HepG2 (cell line): ENCODE results near the gene ZIK1. TPM values are rescaled to one million over a fixed set of nuclear protein-coding genes. Genes with fewer than 3 reads are reported as not detected.
A peak's percentile ranks its signal among the peaks of the same experiment; 100 is the strongest.

ENCODE experiments used
- ATF4 ChIP-seq, 2 experiments: fragments of 450-650 bp in 1 of 2; sonication (generic) in 1 of 2; formaldehyde crosslinking; IDR thresholded peaks; 2 replicates each; pipeline versions ENCODE4 v1.5.0 to v1.8.0; 2020 to 2022; ENCODE audit warnings: mild to moderate bottlenecking in 1 of 2, missing genetic modification reagents in 1 of 2
- ATRX ChIP-seq: sonication (generic); formaldehyde crosslinking; IDR thresholded peaks from 2 replicates; pipeline ENCODE4 v1.4.0; 2020; ENCODE audit warnings: missing genetic modification reagents, borderline replicate concordance
- CCDC6 ChIP-seq: sonication (generic); formaldehyde crosslinking; IDR thresholded peaks from 2 replicates; pipeline ENCODE4 v1.8.1; 2022; ENCODE audit warnings: mild to moderate bottlenecking, missing genetic modification reagents, moderate library complexity
- HHEX ChIP-seq: IDR thresholded peaks from 2 replicates; pipeline ENCODE4 v1.6.1; 2016; ENCODE audit warnings: control low read depth
- KAT8 ChIP-seq: IDR thresholded peaks from 2 replicates; pipeline ENCODE4 v1.6.1; 2016; ENCODE audit warnings: missing genetic modification reagents, missing compliant biosample characterization
- NCOA2 ChIP-seq: sonication (generic); formaldehyde crosslinking; IDR thresholded peaks from 2 replicates; pipeline ENCODE4 v1.8.0; 2022; ENCODE audit warnings: inconsistent platforms
- PHF20 ChIP-seq: sonication (generic); formaldehyde crosslinking; IDR thresholded peaks from 2 replicates; pipeline ENCODE4 v1.5.0; 2020; ENCODE audit warnings: mild to moderate bottlenecking, missing genetic modification reagents
- POLR2A ChIP-seq, 2 experiments: IDR thresholded peaks; 2 replicates each; pipeline ENCODE4 v1.6.1; 2011; ENCODE audit warnings: low read depth in 2 of 2, low read length in 2 of 2, mild to moderate bottlenecking in 1 of 2, moderate library complexity in 1 of 2; ENCODE audit not compliant: insufficient read depth in 1 of 2
- SSRP1 ChIP-seq: IDR thresholded peaks from 2 replicates; pipeline ENCODE4 v1.6.1; 2016; ENCODE audit warnings: control low read depth
- TAF15 ChIP-seq: fragments of 200-400 bp; formaldehyde crosslinking; IDR thresholded peaks from one replicate; pipeline ENCODE4 v1.6.1; 2018; ENCODE audit warnings: mild to moderate bottlenecking, low read depth, low read length; ENCODE audit not compliant: poor library complexity, severe bottlenecking
- WIZ ChIP-seq: sonication (generic); formaldehyde crosslinking; IDR thresholded peaks from 2 replicates; pipeline ENCODE4 v1.5.1; 2020; ENCODE audit warnings: mild to moderate bottlenecking, missing genetic modification reagents
- ZKSCAN8 ChIP-seq: IDR thresholded peaks from 2 replicates; pipeline ENCODE4 v1.6.1; 2016; ENCODE audit warnings: borderline replicate concordance, missing genetic modification reagents, missing compliant biosample characterization
- ZMYM3 ChIP-seq: sonication (generic); formaldehyde crosslinking; IDR thresholded peaks from 2 replicates; pipeline ENCODE4 v1.5.1; 2020; ENCODE audit warnings: mild to moderate bottlenecking, missing genetic modification reagents
- ZNF558 ChIP-seq: sonication (generic); formaldehyde crosslinking; IDR thresholded peaks from 2 replicates; pipeline ENCODE4 v1.9.0; 2022; ENCODE audit warnings: mild to moderate bottlenecking, missing genetic modification reagents, borderline replicate concordance
- polyA plus RNA-seq, 8 experiments: library from polyadenylated mRNA; depleted of rRNA in 3 of 8; stranded (reverse) in 7 of 8; unstranded in 1 of 8; fragments of >200 nt; fragmentation: Illumina TruSeq in 4 of 8; extraction: Trizol in 4 of 8; gene quantifications; 2 replicates each; pipeline versions ENCODE4 v1.2.1 to v1.2.3, GENCODE V29; 2011 to 2016; ENCODE audit warnings: low read depth in 4 of 8, missing spikeins in 1 of 8, mixed read lengths in 1 of 8; ENCODE audit not compliant: insufficient read depth in 1 of 8
- total RNA-seq, 5 experiments: library from RNA; depleted of rRNA; stranded (reverse); fragments of >200 nt; fragmentation: Illumina TruSeq; extraction: Trizol; gene quantifications; 2 replicates each; pipeline ENCODE4 v1.2.3, GENCODE V29; 2016; ENCODE audit warnings: low read depth in 1 of 5
- TF ChIP-seq, protein P1 (sequence below): sonication (generic); formaldehyde crosslinking; IDR thresholded peaks from 2 replicates; pipeline ENCODE4 v1.4.0; 2020; ENCODE audit warnings: missing genetic modification reagents
- TF ChIP-seq, protein P2 (sequence below): IDR thresholded peaks from 2 replicates; pipeline ENCODE4 v1.4.0; 2020; ENCODE audit warnings: mild to moderate bottlenecking, missing genetic modification reagents
- TF ChIP-seq, protein P3 (sequence below): sonication (generic); formaldehyde crosslinking; IDR thresholded peaks from 2 replicates; pipeline ENCODE4 v1.4.0; 2020; ENCODE audit warnings: missing genetic modification reagents

Gene ZIK1
- total and polyA plus RNA-seq, 2 of the 13 experiments (the other 11 are each of a cell fraction or from before 2014, with no cell fraction given) = 2.1 to 7.2 TPM

- TF ChIP-seq, protein P1, sequence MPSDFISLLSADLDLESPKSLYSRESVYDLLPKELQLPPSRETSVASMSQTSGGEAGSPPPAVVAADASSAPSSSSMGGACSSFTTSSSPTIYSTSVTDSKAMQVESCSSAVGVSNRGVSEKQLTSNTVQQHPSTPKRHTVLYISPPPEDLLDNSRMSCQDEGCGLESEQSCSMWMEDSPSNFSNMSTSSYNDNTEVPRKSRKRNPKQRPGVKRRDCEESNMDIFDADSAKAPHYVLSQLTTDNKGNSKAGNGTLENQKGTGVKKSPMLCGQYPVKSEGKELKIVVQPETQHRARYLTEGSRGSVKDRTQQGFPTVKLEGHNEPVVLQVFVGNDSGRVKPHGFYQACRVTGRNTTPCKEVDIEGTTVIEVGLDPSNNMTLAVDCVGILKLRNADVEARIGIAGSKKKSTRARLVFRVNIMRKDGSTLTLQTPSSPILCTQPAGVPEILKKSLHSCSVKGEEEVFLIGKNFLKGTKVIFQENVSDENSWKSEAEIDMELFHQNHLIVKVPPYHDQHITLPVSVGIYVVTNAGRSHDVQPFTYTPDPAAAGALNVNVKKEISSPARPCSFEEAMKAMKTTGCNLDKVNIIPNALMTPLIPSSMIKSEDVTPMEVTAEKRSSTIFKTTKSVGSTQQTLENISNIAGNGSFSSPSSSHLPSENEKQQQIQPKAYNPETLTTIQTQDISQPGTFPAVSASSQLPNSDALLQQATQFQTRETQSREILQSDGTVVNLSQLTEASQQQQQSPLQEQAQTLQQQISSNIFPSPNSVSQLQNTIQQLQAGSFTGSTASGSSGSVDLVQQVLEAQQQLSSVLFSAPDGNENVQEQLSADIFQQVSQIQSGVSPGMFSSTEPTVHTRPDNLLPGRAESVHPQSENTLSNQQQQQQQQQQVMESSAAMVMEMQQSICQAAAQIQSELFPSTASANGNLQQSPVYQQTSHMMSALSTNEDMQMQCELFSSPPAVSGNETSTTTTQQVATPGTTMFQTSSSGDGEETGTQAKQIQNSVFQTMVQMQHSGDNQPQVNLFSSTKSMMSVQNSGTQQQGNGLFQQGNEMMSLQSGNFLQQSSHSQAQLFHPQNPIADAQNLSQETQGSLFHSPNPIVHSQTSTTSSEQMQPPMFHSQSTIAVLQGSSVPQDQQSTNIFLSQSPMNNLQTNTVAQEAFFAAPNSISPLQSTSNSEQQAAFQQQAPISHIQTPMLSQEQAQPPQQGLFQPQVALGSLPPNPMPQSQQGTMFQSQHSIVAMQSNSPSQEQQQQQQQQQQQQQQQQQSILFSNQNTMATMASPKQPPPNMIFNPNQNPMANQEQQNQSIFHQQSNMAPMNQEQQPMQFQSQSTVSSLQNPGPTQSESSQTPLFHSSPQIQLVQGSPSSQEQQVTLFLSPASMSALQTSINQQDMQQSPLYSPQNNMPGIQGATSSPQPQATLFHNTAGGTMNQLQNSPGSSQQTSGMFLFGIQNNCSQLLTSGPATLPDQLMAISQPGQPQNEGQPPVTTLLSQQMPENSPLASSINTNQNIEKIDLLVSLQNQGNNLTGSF (CRISPR knock-in tag) = no peak
- TF ChIP-seq TAF15 (no peak), ZKSCAN8 (CRISPR knock-in tag) (no peak), CCDC6 (CRISPR knock-in tag) (no peak), ATF4 (CRISPR knock-in tag; IDR thresholded peaks at IDR 0.05) (no peak), NCOA2 (no peak), POLR2A (IDR thresholded peaks at IDR 0.05; ENCODE audit: insufficient read depth in 1 of 2, low read depth in 2 of 2, low read length in 2 of 2) (0 out of 4 replicates have a peak, but pooled peaks of 1 of the 2 experiments have one; percentile 36), WIZ (CRISPR knock-in tag) (no peak), ZMYM3 (no peak), KAT8 (CRISPR knock-in tag) (peak; percentile 54; the same call in 1 of the 2 replicates), ATRX (no peak), PHF20 (CRISPR knock-in tag) (peak; percentile 55; the same call in 1 of the 2 replicates), SSRP1 (no peak), ZNF558 (CRISPR knock-in tag) (0 out of 2 replicates have a peak, but pooled peaks have one; percentile 44), HHEX (no peak)
- TF ChIP-seq, protein P2, sequence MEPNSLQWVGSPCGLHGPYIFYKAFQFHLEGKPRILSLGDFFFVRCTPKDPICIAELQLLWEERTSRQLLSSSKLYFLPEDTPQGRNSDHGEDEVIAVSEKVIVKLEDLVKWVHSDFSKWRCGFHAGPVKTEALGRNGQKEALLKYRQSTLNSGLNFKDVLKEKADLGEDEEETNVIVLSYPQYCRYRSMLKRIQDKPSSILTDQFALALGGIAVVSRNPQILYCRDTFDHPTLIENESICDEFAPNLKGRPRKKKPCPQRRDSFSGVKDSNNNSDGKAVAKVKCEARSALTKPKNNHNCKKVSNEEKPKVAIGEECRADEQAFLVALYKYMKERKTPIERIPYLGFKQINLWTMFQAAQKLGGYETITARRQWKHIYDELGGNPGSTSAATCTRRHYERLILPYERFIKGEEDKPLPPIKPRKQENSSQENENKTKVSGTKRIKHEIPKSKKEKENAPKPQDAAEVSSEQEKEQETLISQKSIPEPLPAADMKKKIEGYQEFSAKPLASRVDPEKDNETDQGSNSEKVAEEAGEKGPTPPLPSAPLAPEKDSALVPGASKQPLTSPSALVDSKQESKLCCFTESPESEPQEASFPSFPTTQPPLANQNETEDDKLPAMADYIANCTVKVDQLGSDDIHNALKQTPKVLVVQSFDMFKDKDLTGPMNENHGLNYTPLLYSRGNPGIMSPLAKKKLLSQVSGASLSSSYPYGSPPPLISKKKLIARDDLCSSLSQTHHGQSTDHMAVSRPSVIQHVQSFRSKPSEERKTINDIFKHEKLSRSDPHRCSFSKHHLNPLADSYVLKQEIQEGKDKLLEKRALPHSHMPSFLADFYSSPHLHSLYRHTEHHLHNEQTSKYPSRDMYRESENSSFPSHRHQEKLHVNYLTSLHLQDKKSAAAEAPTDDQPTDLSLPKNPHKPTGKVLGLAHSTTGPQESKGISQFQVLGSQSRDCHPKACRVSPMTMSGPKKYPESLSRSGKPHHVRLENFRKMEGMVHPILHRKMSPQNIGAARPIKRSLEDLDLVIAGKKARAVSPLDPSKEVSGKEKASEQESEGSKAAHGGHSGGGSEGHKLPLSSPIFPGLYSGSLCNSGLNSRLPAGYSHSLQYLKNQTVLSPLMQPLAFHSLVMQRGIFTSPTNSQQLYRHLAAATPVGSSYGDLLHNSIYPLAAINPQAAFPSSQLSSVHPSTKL (CRISPR knock-in tag) = no peak
- TF ChIP-seq, protein P3, sequence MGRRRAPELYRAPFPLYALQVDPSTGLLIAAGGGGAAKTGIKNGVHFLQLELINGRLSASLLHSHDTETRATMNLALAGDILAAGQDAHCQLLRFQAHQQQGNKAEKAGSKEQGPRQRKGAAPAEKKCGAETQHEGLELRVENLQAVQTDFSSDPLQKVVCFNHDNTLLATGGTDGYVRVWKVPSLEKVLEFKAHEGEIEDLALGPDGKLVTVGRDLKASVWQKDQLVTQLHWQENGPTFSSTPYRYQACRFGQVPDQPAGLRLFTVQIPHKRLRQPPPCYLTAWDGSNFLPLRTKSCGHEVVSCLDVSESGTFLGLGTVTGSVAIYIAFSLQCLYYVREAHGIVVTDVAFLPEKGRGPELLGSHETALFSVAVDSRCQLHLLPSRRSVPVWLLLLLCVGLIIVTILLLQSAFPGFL (CRISPR knock-in tag) = no peak
Observed at GRCh38 chr19:57583521-57584416, at the start of gene ZIK1 (continued).
